Kidney (tissue), 22 donors: Measurements from ENCODE around the gene RXRA. TPM values are rescaled to one million over a fixed set of nuclear protein-coding genes. Genes with fewer than 3 reads are reported as not detected.

Experiments
- DNase-seq, 5 donors: peaks; one replicate each; pipeline ENCODE4 v3.0.0-alpha.2; 2013 to 2020
- FAIRE-seq: peaks from 2 replicates; lab custom pipeline; 2012; peaks lifted over from hg19 to GRCh38; lab: Jason Lieb, UNC
- H3K27ac ChIP-seq, 2 donors: one replicate each; pipeline ENCODE4 v1.7.0; 2013; ENCODE audit warnings: low read depth in 2 of 2, low read length in 2 of 2, inconsistent platforms in 1 of 2
- H3K27me3 ChIP-seq: one replicate; pipeline ENCODE4 v1.7.1; 2013; ENCODE audit warnings: low read length, inconsistent platforms; ENCODE audit not compliant: control insufficient read depth, insufficient read depth
- H3K36me3 ChIP-seq, 3 donors: one replicate each; pipeline versions ENCODE4 v1.7.0 to v1.7.1; 2013; ENCODE audit warnings: low read length in 3 of 3, control low read depth in 1 of 3, inconsistent platforms in 1 of 3; ENCODE audit not compliant: insufficient read depth in 3 of 3, control insufficient read depth in 2 of 3
- H3K4me1 ChIP-seq, 3 donors: one replicate each; pipeline versions ENCODE4 v1.7.0 to v1.7.1; 2013; ENCODE audit warnings: low read length in 3 of 3, inconsistent platforms in 1 of 3, low read depth in 1 of 3; ENCODE audit not compliant: control insufficient read depth in 2 of 3, insufficient read depth in 2 of 3
- H3K4me3 ChIP-seq, 3 donors: one replicate each; pipeline versions ENCODE4 v1.7.0 to v1.8.1; 2013; ENCODE audit warnings: low read length in 3 of 3, control low read depth in 1 of 3, inconsistent platforms in 1 of 3
- H3K9ac ChIP-seq, 3 donors: one replicate each; pipeline versions ENCODE4 v1.7.0 to v1.7.1; 2013; ENCODE audit warnings: low read length in 3 of 3, control low read depth in 1 of 3, inconsistent platforms in 1 of 3
- H3K9me3 ChIP-seq, 3 donors: one replicate each; pipeline versions ENCODE4 v1.7.0 to v1.7.1; 2013; ENCODE audit warnings: low read length in 3 of 3, control low read depth in 1 of 3, inconsistent platforms in 1 of 3; ENCODE audit not compliant: control insufficient read depth in 2 of 3, insufficient read depth in 1 of 3
- intact Hi-C: fragments of 100-400 bp; cut with DNase I; formaldehyde crosslinking; loops from one replicate; pipeline ENCODE4 v1.11.1; 2022
- long read RNA-seq, 10 donors: library from polyadenylated mRNA in 1 of 10; unstranded in 1 of 10; transcript quantifications; one replicate each; pipeline ENCODE4 v2.0.0 and lab custom pipeline, GENCODE V29; 2021 to 2026
- polyA plus RNA-seq: library from polyadenylated mRNA; stranded (reverse); fragments of 350-450 nt; fragmentation: Illumina TruSeq; extraction: RNeasy Lipid Tissue Mini Kit (QIAGEN cat#74804); gene quantifications from one replicate; pipeline ENCODE4 v1.2.3, GENCODE V29; 2014; ENCODE audit warnings: low read depth, low replicate concordance; ENCODE audit not compliant: insufficient read depth
- total RNA-seq: library from RNA; stranded (reverse); fragmentation: NEBNext Ultra II Directional; extraction: Animal tissue kit (Norgen Biotek cat#: 25700); gene quantifications from one replicate; pipeline ENCODE4 v1.2.1, GENCODE V29; 2021
- TF ChIP-seq, protein P1 (sequence below): IDR thresholded peaks from 3 replicates; pipeline ENCODE4 v1.5.1; 2012; ENCODE audit warnings: mild to moderate bottlenecking, moderate library complexity, borderline replicate concordance; ENCODE audit not compliant: insufficient read depth; ENCODE audit errors: extremely low read depth
- donor health status: control.
- donor health status: control.
- donor health status: control.
- donor health status: control.
- donor health status: control.
- donor health status: DM: yes; HTN: yes; CAD: no.
- donor health status: Normal renal cell carcinoma (clear cell type).

Gene RXRA
- total RNA-seq (49.5 TPM), polyA plus RNA-seq (24.0 TPM)
- long read RNA-seq, donor 1, transcript RXRA-202 (10 exons, 1,846 nt), result major isoform, 5 of 17 reads
- long read RNA-seq, donor 1, partial matches to known transcripts, result 12 of 17 reads
- long read RNA-seq, donor 1, other reads (novel, unspliced or antisense), result 0 of 17 reads
- long read RNA-seq, donor 2, partial matches to known transcripts, result 0 of 3 reads
- long read RNA-seq, donor 2, other reads (novel, unspliced or antisense), result 0 of 3 reads
- long read RNA-seq, donor 3, transcript RXRA-202 (10 exons, 1,846 nt), result major isoform, 7 of 18 reads
- long read RNA-seq, donor 3, partial matches to known transcripts, result 11 of 18 reads
- long read RNA-seq, donor 3, other reads (novel, unspliced or antisense), result 0 of 18 reads
- long read RNA-seq, donor 4, transcript RXRA-202 (10 exons, 1,846 nt), result major isoform, 9 of 9 reads
- long read RNA-seq, donor 4, partial matches to known transcripts, result 0 of 9 reads
- long read RNA-seq, donor 4, other reads (novel, unspliced or antisense), result 0 of 9 reads
- long read RNA-seq, donor 5, result 0 reads
- long read RNA-seq, donor 6, partial matches to known transcripts, result 0 of 3 reads
- long read RNA-seq, donor 6, other reads (novel, unspliced or antisense), result 0 of 3 reads
- long read RNA-seq, donor 7, transcript RXRA-202 (10 exons, 1,846 nt), result major isoform, 10 of 68 reads
- long read RNA-seq, donor 7, partial matches to known transcripts, result 44 of 68 reads
- long read RNA-seq, donor 7, other reads (novel, unspliced or antisense), result 14 of 68 reads
- long read RNA-seq, donor 8, partial matches to known transcripts, result 5 of 6 reads
- long read RNA-seq, donor 8, other reads (novel, unspliced or antisense), result 0 of 6 reads
- long read RNA-seq, donor 9, result 0 reads
- long read RNA-seq, donor 10, partial matches to known transcripts, result 0 of 3 reads
- long read RNA-seq, donor 10, other reads (novel, unspliced or antisense), result 0 of 3 reads

DNA sequence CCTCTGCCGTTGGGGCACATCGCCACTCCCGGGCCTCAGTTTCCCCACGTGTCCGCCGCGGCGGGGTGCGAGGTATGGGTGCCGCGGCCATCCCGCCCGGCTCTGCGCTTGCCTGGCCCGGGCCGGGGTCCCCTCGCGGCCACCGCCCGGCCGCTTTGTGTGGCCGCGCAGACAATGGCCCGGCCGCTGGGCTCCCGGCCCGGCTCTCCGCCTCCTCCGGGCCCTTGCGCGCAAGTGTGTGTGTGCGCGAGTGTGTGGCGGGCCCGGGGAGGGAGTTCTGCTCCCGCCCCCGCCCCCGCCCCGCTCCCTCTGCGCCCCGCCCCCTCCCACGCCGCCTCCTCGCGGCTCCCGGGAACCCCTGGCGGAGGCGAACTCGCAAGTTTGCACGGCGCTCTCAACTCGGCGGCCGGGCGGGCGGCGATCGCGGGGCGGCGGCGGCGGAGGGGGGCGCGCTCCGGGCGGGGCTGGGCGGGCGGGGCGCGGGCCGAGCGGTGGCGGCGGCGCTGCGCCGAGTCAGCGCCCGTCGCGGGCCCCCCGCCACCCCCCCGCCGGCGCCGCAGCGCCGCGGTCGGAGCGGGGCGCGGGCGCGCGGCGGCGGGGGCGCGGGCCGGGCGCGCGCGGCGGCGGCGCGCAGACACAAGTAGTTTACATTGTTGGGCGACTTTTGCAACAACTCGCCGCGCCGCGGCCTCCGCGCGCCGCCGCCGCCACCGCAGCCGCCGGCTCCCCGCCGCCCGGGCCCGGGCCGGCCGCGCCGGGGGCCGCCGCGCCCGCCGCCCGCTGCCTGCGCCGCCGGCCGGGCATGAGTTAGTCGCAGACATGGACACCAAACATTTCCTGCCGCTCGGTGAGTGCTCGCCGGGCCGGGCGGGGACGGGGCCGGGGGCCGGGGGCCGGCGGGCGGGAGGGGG is at the start of gene RXRA:
RXRA (plus strand) TSS at position 643 of the 911 bp plus-strand sequence; CDS start at position 820, 177 bp downstream.
- Histone ChIP-seq H3K36me3 (no peaks in the 10 kb centered on the region), H3K27me3 (no peaks in the 10 kb centered on the region), H3K9me3 (no peaks in the 10 kb centered on the region), H3K27ac (peak within 1 kb of the TSS; percentile 95 to 97), H3K4me1 (peaks cover 0 to 57% (median 55%) of the 10 kb centered on the region in 3 donors), H3K4me3 (peak within 1 kb of the TSS; percentile 50 to 82 (median 77)), H3K9ac (peak within 1 kb of the TSS; percentile 57 to 89 (median 71))
- TF ChIP-seq, protein P1, sequence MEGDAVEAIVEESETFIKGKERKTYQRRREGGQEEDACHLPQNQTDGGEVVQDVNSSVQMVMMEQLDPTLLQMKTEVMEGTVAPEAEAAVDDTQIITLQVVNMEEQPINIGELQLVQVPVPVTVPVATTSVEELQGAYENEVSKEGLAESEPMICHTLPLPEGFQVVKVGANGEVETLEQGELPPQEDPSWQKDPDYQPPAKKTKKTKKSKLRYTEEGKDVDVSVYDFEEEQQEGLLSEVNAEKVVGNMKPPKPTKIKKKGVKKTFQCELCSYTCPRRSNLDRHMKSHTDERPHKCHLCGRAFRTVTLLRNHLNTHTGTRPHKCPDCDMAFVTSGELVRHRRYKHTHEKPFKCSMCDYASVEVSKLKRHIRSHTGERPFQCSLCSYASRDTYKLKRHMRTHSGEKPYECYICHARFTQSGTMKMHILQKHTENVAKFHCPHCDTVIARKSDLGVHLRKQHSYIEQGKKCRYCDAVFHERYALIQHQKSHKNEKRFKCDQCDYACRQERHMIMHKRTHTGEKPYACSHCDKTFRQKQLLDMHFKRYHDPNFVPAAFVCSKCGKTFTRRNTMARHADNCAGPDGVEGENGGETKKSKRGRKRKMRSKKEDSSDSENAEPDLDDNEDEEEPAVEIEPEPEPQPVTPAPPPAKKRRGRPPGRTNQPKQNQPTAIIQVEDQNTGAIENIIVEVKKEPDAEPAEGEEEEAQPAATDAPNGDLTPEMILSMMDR, result peak; percentile 41
- intact Hi-C loops, result no loop called here
- FAIRE-seq, result no peak
- DNase-seq, result peak; percentile 87 to 96 (median 92)

DNA sequence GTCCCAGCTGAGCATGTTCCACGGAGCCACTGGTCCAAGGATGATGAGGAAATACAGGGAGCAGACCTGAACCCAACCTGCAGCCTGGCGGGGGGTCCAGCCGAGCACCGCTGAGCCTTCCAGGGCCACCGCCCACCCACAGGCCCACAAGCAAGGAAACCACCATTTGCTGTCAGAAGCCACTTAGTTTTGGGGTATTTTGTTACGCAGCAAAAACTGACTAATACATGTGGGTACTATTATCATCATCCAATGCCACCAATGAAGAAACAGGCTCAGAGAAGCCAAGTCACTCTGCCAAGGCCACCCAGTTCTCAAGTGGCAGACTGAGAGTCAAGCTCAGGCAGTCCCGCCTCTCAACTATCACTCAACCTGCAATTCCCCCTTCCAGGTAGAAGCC is 48.0 kb upstream of the RXRA start:
- intact Hi-C loops, result no loop called here
- DNase-seq (no peak), FAIRE-seq (no peak)
- no peak overlapping the region for H3K27ac ChIP-seq
- H3K9ac ChIP-seq, result no peak overlapping the region
- H3K4me1 ChIP-seq, result no peaks in the 10 kb centered on the region
- H3K27me3 ChIP-seq, result no peaks in the 10 kb centered on the region
- TF ChIP-seq, protein P1, result no peak
- H3K36me3 ChIP-seq, result no peaks in the 10 kb centered on the region
- peaks cover 0 to 4% (median 0%) of the 10 kb centered on the region in 3 donors for H3K9me3 ChIP-seq
- H3K4me3 ChIP-seq, result no peak overlapping the region

DNA sequence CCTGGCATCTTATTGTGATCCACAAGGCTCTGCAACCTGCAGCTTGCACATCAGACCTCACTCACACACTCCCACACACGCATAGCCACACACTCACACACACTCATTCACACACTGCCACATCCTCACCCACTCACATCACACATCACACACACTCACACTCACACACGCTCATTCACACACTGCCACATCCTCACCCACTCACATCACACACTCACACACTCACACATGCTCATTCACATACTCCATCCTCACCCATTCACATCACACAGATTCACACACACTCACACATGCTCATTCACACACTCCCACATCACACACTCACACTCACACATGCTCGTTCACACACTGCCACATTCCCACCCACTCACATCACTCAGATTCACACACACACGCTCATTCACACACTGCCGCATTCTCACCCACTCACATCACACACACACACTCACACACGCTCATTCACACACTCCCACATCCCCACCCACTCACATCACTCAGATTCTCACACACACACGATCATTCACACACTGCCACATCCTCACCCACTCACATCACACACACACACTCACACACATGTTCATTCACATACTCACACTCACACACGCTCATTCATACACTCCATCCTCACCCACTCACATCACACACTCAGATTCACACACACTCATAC is 47.1 kb upstream of the RXRA start:
- intact Hi-C loops, result no loop called here
- TF ChIP-seq, protein P1, result no peak
- FAIRE-seq (no peak), DNase-seq (no peak)
- Histone ChIP-seq H3K9ac (no peak overlapping the region), H3K27ac (no peak overlapping the region), H3K9me3 (peaks cover 0 to 4% (median 0%) of the 10 kb centered on the region in 3 donors), H3K4me1 (no peaks in the 10 kb centered on the region), H3K4me3 (peak overlapping the region in 1 of 3 donors; percentile 23), H3K36me3 (no peaks in the 10 kb centered on the region), H3K27me3 (no peaks in the 10 kb centered on the region)
